Aorta (tissue), 5 donors: ENCODE results near the gene TFB1M. TPM values are rescaled to one million over a fixed set of nuclear protein-coding genes. Genes with fewer than 3 reads are reported as not detected.
"Not testable (repeated sequence)": the region's sequence is repeated elsewhere in the genome, so short reads cannot be mapped to it uniquely, and the experiment has no call there.

ENCODE experiments used
- ATAC-seq: fragments of 200-7000 bp; cut with Tn5 transposase; one replicate; pipeline ENCODE4 v1.9.1; 2022; ENCODE audit warnings: moderate library complexity; ENCODE audit not compliant: low FRiP score
- DNase-seq, 2 donors: peaks; one replicate each; pipeline ENCODE4 v3.0.0-alpha.2; 2020
- H3K27ac ChIP-seq, 2 donors: one replicate each; pipeline ENCODE4 v1.5.1; 2013; ENCODE audit warnings: low read length in 2 of 2, mild to moderate bottlenecking in 2 of 2, moderate library complexity in 2 of 2, control low read depth in 1 of 2, inconsistent platforms in 1 of 2, low read depth in 1 of 2
- H3K27me3 ChIP-seq, 2 donors: one replicate each; pipeline ENCODE4 v1.6.1; 2013; ENCODE audit warnings: control low read depth in 1 of 2, low read length in 1 of 2, mild to moderate bottlenecking in 1 of 2, moderate library complexity in 1 of 2; ENCODE audit not compliant: insufficient read depth in 2 of 2, control insufficient read depth in 1 of 2
- H3K36me3 ChIP-seq, 2 donors: one replicate each; pipeline ENCODE4 v1.6.1; 2013; ENCODE audit warnings: control low read depth in 1 of 2, low read length in 1 of 2, mild to moderate bottlenecking in 1 of 2; ENCODE audit not compliant: insufficient read depth in 2 of 2, control insufficient read depth in 1 of 2
- H3K4me1 ChIP-seq, 2 donors: one replicate each; pipeline ENCODE4 v1.6.1; 2013; ENCODE audit warnings: low read length in 2 of 2, control low read depth in 1 of 2, mild to moderate bottlenecking in 1 of 2, moderate library complexity in 1 of 2; ENCODE audit not compliant: insufficient read depth in 2 of 2, control insufficient read depth in 1 of 2
- H3K4me3 ChIP-seq, 2 donors: one replicate each; pipeline ENCODE4 v1.5.1; 2013; ENCODE audit warnings: low read length in 2 of 2, control low read depth in 1 of 2, mild to moderate bottlenecking in 1 of 2
- H3K9me3 ChIP-seq: one replicate; pipeline ENCODE4 v1.6.1; 2013; ENCODE audit warnings: mild to moderate bottlenecking, low read length; ENCODE audit not compliant: control insufficient read depth
- WGBS, 2 donors: extraction: QIAGEN DNeasy Blood & Tissue Kit; methylation state at CpG; one replicate each; pipeline ENCODE4 v1.1.7; 2013; 5-methylcytosine and 5-hydroxymethylcytosine counted together
- intact Hi-C, 2 donors: fragments of 100-400 bp; cut with DNase I; formaldehyde crosslinking; loops; one replicate each; pipeline versions ENCODE4 v1.14.2 to v1.15.0; 2022
- polyA plus RNA-seq, 2 donors: library from polyadenylated mRNA; stranded (reverse); fragments of 200-250 nt; gene quantifications; one replicate each; pipeline ENCODE4 v1.2.3, GENCODE V29; 2013
- total RNA-seq, 2 donors: library from RNA; stranded (reverse); fragmentation: NEBNext Ultra II Directional; extraction: Animal tissue kit (Norgen Biotek cat#: 25700); gene quantifications; one replicate each; pipeline ENCODE4 v1.2.1, GENCODE V29; 2021
- donor health status: healthy with polysubstance abuse.
- donor health status: Bipolar disorder and iron deficiency.
- donor health status: DM: no; HTN: no; CAD: no.
- donor health status: DM: no; HTN: no; CAD: no.
- donor health status: DM: yes; HTN: yes; CAD: no.

Gene TFB1M
- total and polyA plus RNA-seq, 4 donors: 6.0 to 23.8 (median 13.1) TPM

DNA sequence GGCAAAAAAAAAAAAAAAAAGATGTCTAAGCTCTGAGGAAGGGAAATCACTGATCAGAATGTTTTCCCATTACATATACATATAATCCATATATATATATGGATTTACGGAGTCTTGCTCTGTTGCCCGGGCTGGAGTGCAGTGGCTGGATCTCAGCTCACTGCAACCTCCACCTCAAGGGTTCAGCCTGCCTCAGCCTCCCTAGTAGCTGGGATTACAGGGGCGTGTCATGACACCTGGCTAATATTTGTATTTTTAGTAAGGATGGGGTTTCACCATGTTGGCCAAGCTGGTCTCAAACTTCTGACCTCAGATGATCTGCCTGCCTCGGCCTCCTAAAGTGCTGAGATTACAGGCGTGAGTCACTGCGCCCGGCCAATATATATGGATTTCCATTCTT, 19.8 kb upstream of the TFB1M start:
- H3K36me3 ChIP-seq, intact Hi-C loops, H3K27ac ChIP-seq, ATAC-seq, H3K27me3 ChIP-seq, H3K4me3 ChIP-seq, DNase-seq, H3K9me3 ChIP-seq, H3K4me1 ChIP-seq: not testable (repeated sequence)
- 95 to 98% methylated on average over 7 of the region's 7 CpGs for WGBS, 2 donors

DNA sequence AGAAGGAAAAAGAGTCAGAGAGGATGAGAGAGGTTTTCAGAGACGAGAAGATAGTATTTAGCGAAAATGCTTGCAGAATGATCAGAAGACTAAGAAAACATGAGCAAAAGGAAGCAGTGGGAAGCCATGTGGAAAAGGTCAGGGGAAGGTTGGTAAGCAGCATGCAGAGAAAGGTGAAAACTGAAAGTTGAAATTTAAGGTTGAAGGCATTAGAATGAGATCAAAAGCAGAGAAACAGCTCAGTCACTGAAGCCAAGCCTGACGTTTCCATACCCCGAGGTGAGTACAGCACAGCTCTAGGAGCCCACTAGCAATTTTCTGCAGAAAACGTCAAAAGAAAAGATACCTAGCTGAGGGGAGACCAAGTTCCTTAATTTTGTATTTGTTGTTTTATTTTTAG, 19.1 kb upstream of the TFB1M start:
- intact Hi-C loops: no loop called here
- no peaks in the 10 kb centered on the region for H3K4me1 ChIP-seq
- H3K36me3 ChIP-seq: no peaks in the 10 kb centered on the region
- WGBS, 2 donors: 62 to 65% methylated on average over 5 of the region's 5 CpGs
- no peak for ATAC-seq
- H3K9me3 ChIP-seq: no peaks in the 10 kb centered on the region
- no peaks in the 10 kb centered on the region for H3K27me3 ChIP-seq
- DNase-seq: no peak
- no peak overlapping the region for H3K4me3 ChIP-seq
- H3K27ac ChIP-seq: no peak overlapping the region

DNA sequence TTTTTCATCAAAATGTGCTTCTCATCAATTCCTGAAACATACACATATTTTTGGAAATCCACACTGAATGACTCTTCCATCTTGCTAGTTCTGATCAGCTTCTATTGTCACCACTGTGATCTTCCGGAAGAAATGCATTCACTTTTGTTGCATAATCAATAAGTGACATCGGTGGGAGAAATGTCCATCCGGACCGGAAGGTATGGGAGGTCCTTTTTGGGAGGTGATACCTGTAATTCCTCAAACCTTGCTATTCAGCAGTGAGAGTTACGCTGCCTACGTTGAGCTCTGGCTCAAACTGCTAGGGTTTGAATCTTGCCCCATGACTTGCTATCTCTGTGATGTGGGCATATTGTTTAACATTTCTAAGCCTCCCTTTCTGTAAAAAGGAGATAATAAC, 16.6 kb upstream of the TFB1M start:
- Histone ChIP-seq H3K27me3 (no peaks in the 10 kb centered on the region), H3K27ac (no peak overlapping the region), H3K4me1 (no peaks in the 10 kb centered on the region), H3K36me3 (no peaks in the 10 kb centered on the region), H3K4me3 (no peak overlapping the region), H3K9me3 (no peaks in the 10 kb centered on the region)
- intact Hi-C loops: no loop called here
- ATAC-seq (no peak), DNase-seq (no peak)
- 93 to 95% methylated on average over 6 of the region's 6 CpGs for WGBS, 2 donors

DNA sequence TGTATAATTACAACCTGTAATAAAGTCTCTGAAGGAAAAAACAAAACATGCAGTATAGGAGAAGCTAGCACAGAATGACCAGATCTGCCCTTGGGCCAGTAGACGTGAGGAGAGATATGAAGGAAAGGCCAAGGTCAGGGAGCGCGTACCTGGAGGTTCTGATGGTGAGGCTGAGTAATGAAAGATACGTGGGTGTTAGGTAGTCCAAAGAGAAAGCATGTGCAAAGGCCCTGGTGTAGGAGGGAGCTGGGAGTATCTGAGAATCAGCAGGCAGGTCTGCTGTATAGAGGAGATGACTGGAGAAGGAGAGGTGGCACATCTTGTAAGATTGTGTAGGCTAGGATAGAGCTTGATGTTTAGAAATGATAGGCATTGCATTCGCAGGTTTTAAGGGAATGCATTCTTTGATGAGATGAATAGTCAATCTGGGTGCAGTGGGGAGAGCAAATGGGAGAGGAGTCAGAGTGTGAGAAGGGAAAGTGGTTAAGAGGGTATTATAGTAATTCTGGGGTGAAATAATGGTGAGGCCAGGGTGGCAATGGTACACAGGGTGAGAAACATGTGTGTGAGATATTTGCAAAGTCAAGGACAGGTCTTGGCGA, 15.9 kb upstream of the TFB1M start:
- DNase-seq: no peak
- intact Hi-C loops: no loop called here
- H3K9me3 ChIP-seq: no peaks in the 10 kb centered on the region
- H3K36me3 ChIP-seq: no peaks in the 10 kb centered on the region
- H3K4me1 ChIP-seq: no peaks in the 10 kb centered on the region
- no peak overlapping the region for H3K27ac ChIP-seq
- whole genome bisulfite sequencing, 2 donors: 96 to 100% methylated on average over 6 of the region's 6 CpGs
- no peaks in the 10 kb centered on the region for H3K27me3 ChIP-seq
- no peak overlapping the region for H3K4me3 ChIP-seq
- ATAC-seq: no peak

DNA sequence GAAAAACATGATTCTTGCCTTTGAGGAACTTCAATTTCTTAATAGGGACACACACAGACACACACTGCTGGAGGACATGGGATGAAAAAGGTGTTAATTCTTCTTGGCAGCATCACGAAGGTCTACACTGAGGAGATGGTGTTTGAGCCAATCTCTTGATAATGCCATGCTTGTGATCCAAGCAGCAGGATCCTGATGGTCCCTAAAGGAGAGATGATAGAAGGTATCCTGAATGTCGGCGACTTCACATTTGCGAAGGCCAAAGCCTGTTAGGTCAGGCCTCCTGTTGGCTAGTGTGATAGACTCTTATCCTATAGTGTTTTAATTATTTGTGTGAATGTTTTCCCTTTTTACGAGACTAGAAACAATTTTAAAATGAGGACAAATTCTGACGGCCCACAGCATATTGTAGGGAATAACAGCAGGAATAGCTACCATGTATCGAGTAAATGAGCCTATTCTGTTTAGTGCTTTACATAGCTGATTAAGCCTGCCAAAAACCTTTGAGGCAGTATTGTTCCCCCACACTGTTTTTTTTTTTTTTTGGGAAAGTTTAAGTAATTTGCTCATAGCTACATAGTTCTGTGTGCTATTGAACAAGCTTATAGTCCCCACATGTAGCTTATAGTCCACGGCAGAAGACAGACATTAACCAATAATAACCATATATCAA, 15.3 kb upstream of the TFB1M start:
- DNase-seq: no peak
- intact Hi-C loops: loop anchor here in 1 of 2 donors (10.0 kb wide), 1 partner anchor 1235 kb away; no protein-coding TSS in a partner anchor
- Histone ChIP-seq H3K36me3 (no peaks in the 10 kb centered on the region), H3K4me3 (no peak overlapping the region), H3K27me3 (no peaks in the 10 kb centered on the region), H3K4me1 (no peaks in the 10 kb centered on the region), H3K9me3 (no peaks in the 10 kb centered on the region), H3K27ac (no peak overlapping the region)
- 95 to 96% methylated on average over 8 of the region's 8 CpGs for WGBS, 2 donors
- ATAC-seq: no peak

DNA sequence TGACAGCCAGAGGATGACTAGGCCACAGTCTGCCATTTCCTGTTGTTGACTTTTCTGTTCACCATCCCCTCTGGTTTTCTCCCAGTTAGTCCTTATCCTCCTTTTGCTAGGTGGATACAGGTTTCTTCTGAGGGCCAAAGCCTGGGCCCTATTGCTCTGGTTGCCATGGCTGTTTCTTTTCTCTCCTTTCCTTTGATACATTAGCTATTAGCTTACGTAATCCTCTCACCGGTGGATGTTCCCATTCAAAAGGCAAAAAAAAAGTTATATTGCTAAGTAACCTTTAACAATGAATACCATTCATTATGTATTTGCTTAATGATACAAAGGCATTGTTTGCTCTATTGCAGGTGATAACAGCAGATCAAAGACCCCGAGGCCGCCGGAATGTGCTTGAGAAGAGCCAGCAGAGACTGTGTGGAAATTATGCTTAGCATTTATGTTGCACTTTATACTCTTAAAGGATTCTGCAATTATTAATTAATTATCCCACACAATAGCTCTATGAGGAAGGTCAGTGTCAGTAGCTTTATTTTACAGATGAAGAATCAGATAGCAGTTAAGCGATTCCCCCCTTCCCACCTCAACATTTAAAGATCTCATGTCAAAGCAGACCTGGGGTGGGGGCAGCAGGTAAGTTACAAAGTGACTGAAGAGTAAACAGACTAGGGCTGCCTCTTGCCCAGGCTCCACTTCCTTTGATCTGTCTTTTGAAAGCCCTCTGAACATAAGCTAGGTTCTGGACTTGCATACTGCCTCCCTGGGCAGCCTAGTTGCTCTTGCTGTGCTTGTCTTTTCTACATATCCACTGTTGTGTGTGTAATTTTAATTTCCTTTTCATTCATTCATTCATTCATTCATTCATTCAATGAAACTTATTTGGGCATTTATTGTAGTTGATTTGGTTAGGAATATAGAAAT, 14.5 kb upstream of the TFB1M start:
- intact Hi-C loops: loop anchor here in 1 of 2 donors (10.0 kb wide), 1 partner anchor 1236 kb away; no protein-coding TSS in a partner anchor
- Histone ChIP-seq H3K4me1 (no peaks in the 10 kb centered on the region), H3K27ac (no peak overlapping the region), H3K36me3 (no peaks in the 10 kb centered on the region), H3K9me3 (no peaks in the 10 kb centered on the region), H3K27me3 (no peaks in the 10 kb centered on the region), H3K4me3 (no peak overlapping the region)
- 90 to 93% methylated on average over 6 of the region's 6 CpGs for WGBS, 2 donors
- ATAC-seq (no peak), DNase-seq (no peak)

DNA sequence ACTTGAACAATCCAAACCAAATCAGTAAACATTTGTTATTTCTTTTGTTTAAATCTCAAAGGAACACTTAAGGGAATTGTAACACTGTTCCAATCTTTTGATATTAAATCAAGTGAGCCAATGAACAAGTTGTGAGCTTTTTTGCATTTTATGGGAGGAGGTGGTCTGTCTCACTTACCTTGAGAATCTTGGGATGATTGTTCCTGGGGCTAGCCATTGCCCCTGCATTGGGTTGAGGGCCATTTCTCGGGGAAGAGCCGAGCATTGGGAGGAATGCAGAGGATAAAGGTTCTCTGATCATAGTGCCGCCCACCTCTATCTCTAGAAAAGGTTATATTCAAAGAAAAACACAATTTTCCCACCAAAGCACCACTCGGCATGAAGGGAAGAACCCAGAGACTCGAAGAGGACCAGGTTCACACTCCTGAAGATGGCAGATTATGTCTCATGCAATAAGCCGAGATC, 13.8 kb upstream of the TFB1M start:
- WGBS, 2 donors: 88 to 96% methylated on average over 6 of the region's 6 CpGs
- no peaks in the 10 kb centered on the region for H3K4me1 ChIP-seq
- intact Hi-C loops: loop anchor here in 1 of 2 donors (10.0 kb wide), 1 partner anchor 1237 kb away; no protein-coding TSS in a partner anchor
- no peak overlapping the region for H3K4me3 ChIP-seq
- no peaks in the 10 kb centered on the region for H3K27me3 ChIP-seq
- no peak overlapping the region for H3K27ac ChIP-seq
- DNase-seq (no peak), ATAC-seq (no peak)
- H3K36me3 ChIP-seq: no peaks in the 10 kb centered on the region
- H3K9me3 ChIP-seq: no peaks in the 10 kb centered on the region

DNA sequence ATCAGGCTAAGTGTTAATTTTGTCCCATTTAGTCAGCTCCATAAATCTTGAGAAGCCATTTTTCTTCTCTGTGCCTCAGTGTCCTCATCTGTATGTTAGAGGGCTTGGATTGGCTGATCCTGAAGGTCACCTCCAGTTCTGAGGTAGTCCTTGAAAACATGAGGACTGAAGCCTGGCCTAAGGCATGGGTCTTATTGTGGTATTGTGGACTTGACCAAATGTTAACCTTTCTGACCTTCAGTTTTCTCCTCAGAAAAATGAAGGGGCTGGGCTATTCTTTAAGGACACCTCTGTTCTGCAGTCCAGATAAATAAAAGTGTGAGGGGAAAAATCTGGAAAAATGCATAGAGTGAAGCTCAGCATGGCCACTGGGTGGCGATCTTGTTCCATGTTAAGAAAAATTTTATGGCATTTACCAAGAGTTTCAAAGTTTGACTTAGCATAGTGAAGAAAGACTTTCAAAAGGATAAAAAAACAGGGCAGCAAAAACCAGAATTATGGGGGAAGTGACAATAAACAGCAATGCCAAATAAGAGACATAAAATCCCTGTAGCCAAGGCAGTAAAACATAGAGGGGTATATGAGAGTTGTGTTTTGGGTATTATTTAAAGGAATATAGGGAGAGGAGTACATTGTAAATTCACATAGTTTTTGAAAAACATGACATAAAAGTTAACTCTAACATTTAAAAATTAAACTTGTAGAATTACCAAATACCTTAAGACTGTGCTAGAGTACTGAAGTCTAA, 13.2 kb upstream of the TFB1M start:
- intact Hi-C loops: loop anchor here (2.0 to 10.0 kb wide), 2 partner anchors 203 to 1237 kb away; no protein-coding TSS in a partner anchor
- 0% methylated on average over 1 of the region's 1 CpG for WGBS, 2 donors
- no peak overlapping the region for H3K4me3 ChIP-seq
- no peaks in the 10 kb centered on the region for H3K4me1 ChIP-seq
- peak; percentile 82 for ATAC-seq
- DNase-seq: peak; percentile 61 to 80
- no peak overlapping the region for H3K27ac ChIP-seq
- no peaks in the 10 kb centered on the region for H3K9me3 ChIP-seq
- no peaks in the 10 kb centered on the region for H3K36me3 ChIP-seq
- H3K27me3 ChIP-seq: no peaks in the 10 kb centered on the region
